ENCODE measurements around the gene C7orf25.

C7orf25 gene

GRCh38 chr7:42911454-42912447 is at the start of gene C7orf25:
C7orf25 (minus strand) TSS chr7:42912070; CDS start chr7:42910900, 1,170 bp downstream.
- peak; percentile 98 for DNase-seq (ENCODE audit: low read depth)
- TF ChIP-seq CTCF (IDR thresholded peaks at IDR 0.05; ENCODE audit: low read depth, low read length) = no peak
- TF ChIP-seq MYC (IDR thresholded peaks at IDR 0.05; ENCODE audit: low read depth, low read length) = peak; percentile 94
- peak; percentile 58 for TF ChIP-seq POLR2A (IDR thresholded peaks at IDR 0.05; ENCODE audit: extremely low read depth, insufficient read length)
- peak; percentile 98 for TF ChIP-seq MAX (IDR thresholded peaks at IDR 0.05; ENCODE audit: low read depth, low read length)

GRCh38 chr7:42961170-42961569 is 49.3 kb upstream of the C7orf25 start:
- no peak for TF ChIP-seq MAX (IDR thresholded peaks at IDR 0.05; ENCODE audit: low read depth, low read length)
- TF ChIP-seq CTCF (IDR thresholded peaks at IDR 0.05; ENCODE audit: low read depth, low read length) = no peak
- no peak for TF ChIP-seq POLR2A (IDR thresholded peaks at IDR 0.05; ENCODE audit: extremely low read depth, insufficient read length)
- TF ChIP-seq MYC (IDR thresholded peaks at IDR 0.05; ENCODE audit: low read depth, low read length) = no peak
- no peak overlapping the region for H3K4me3 ChIP-seq (ENCODE audit: low read depth, low read length)

More at GRCh38 chr7:42911454-42912447, at the start of gene C7orf25:
- peak within 1 kb of the TSS; percentile 86 for H3K4me3 ChIP-seq (ENCODE audit: low read depth, low read length)

GRCh38 chr7:42960762-42961161 is 48.9 kb upstream of the C7orf25 start:
- DNase-seq (ENCODE audit: low read depth) = no peak
- H3K4me3 ChIP-seq (ENCODE audit: low read depth, low read length) = no peak overlapping the region
- TF ChIP-seq POLR2A (IDR thresholded peaks at IDR 0.05; ENCODE audit: extremely low read depth, insufficient read length) (no peak), MYC (IDR thresholded peaks at IDR 0.05; ENCODE audit: low read depth, low read length) (no peak)

More at GRCh38 chr7:42961170-42961569, 49.3 kb upstream of the C7orf25 start:
- DNase-seq (ENCODE audit: low read depth) = no peak

GRCh38 chr7:42959549-42959948 is 47.7 kb upstream of the C7orf25 start:
- H3K4me3 ChIP-seq (ENCODE audit: low read depth, low read length) = no peak overlapping the region
- TF ChIP-seq MYC (IDR thresholded peaks at IDR 0.05; ENCODE audit: low read depth, low read length) = no peak
- no peak for TF ChIP-seq MAX (IDR thresholded peaks at IDR 0.05; ENCODE audit: low read depth, low read length)
- no peak for TF ChIP-seq CTCF (IDR thresholded peaks at IDR 0.05; ENCODE audit: low read depth, low read length)
- no peak for TF ChIP-seq POLR2A (IDR thresholded peaks at IDR 0.05; ENCODE audit: extremely low read depth, insufficient read length)

GRCh38 chr7:42956062-42956461 is 44.2 kb upstream of the C7orf25 start:
- H3K4me3 ChIP-seq (ENCODE audit: low read depth, low read length) = no peak overlapping the region
- TF ChIP-seq CTCF (IDR thresholded peaks at IDR 0.05; ENCODE audit: low read depth, low read length) (no peak), POLR2A (IDR thresholded peaks at IDR 0.05; ENCODE audit: extremely low read depth, insufficient read length) (no peak), MYC (IDR thresholded peaks at IDR 0.05; ENCODE audit: low read depth, low read length) (no peak)
- no peak for DNase-seq (ENCODE audit: low read depth)

More at GRCh38 chr7:42959549-42959948, 47.7 kb upstream of the C7orf25 start:
- DNase-seq (ENCODE audit: low read depth) = no peak

GRCh38 chr7:42953994-42954393 is 42.1 kb upstream of the C7orf25 start:
- DNase-seq (ENCODE audit: low read depth) = no peak
- TF ChIP-seq CTCF (IDR thresholded peaks at IDR 0.05; ENCODE audit: low read depth, low read length) (no peak), MAX (IDR thresholded peaks at IDR 0.05; ENCODE audit: low read depth, low read length) (no peak), MYC (IDR thresholded peaks at IDR 0.05; ENCODE audit: low read depth, low read length) (no peak)
- no peak overlapping the region for H3K4me3 ChIP-seq (ENCODE audit: low read depth, low read length)
